ENCODE measurements around the gene PPFIBP2.

Gene PPFIBP2

DNA sequence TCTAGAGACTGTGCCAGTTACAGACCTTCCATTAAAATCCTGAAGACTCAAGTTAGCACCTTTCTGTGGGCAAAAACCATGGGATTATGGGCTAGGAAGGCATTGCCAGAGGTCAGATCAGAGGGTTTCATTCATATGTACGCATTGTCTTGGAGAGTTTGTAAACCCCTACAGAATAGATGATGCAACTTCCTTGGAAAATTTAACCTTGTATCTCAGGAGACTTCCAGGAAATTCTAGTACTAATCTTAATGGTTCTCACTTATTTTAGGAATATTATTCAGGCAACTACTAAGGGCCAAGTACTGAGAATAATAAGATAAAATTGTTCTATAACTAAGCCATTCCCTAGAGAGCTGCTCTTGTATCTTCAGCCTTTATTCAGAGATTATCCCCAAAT, 21.5 kb upstream of the PPFIBP2 start (continued):
- TF ChIP-seq, protein P1, sequence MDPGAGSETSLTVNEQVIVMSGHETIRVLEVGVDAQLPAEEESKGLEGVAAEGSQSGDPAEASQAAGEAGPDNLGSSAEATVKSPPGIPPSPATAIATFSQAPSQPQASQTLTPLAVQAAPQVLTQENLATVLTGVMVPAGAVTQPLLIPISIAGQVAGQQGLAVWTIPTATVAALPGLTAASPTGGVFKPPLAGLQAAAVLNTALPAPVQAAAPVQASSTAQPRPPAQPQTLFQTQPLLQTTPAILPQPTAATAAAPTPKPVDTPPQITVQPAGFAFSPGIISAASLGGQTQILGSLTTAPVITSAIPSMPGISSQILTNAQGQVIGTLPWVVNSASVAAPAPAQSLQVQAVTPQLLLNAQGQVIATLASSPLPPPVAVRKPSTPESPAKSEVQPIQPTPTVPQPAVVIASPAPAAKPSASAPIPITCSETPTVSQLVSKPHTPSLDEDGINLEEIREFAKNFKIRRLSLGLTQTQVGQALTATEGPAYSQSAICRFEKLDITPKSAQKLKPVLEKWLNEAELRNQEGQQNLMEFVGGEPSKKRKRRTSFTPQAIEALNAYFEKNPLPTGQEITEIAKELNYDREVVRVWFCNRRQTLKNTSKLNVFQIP (CRISPR knock-in tag; IDR thresholded peaks at IDR 0.05; ENCODE audit: borderline replicate concordance, low read depth): no peak

DNA sequence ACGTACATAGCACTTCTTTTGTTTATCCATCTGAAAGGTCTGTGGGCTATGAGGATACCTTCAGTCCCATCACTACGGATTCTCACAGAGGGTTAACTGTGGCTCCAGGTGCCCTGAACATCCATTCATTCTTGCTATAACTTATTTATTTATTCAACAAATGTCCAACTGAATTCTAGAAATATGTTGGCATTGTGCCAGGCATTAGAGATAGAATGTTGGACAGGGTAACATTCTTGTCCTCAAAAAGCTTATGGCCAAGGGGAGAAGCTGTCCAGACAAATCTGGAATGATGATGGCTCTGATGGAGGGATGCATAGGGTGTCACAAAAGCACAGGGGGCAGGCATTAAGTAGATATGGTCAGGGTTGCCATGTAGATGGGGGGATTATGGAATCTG, 20.1 kb upstream of the PPFIBP2 start:
- TF ChIP-seq ESRRG (CRISPR knock-in tag; IDR thresholded peaks at IDR 0.05): no peak
- no peak for TF ChIP-seq ZNF70 (CRISPR knock-in tag; IDR thresholded peaks at IDR 0.05)
- ATAC-seq: no peak

DNA sequence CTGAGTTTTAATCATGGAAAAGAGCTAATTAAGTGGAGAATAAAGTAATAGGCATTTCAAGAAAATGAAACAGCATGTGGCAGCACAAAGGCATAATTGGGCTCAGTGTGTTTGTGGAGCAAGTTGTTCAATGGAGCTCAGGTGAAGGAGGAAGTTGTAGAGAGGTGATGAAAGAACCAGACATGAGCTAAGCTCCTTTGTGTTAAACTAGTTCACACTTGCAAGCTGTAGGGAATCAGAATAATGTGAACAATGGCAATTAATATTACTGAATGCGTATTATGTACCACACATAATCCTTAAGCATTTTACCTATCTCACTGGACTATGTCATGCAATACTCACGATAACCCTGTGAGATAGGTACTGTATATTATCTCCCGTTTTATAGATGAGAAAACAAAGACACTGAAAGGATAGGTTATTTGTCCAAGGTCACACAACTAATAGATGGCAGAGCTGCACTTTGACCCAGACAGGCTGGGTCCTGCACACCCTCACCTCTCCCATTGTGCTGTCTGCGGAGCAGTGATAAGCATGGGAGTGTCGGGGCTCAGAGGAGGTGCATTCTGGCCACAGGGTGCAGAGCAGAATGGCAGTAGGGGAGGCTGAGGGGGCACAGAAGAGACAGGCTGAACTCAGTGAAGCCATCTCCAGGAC, 19.6 kb upstream of the PPFIBP2 start:
- no peak for ATAC-seq
- TF ChIP-seq, protein P1 (CRISPR knock-in tag; IDR thresholded peaks at IDR 0.05; ENCODE audit: borderline replicate concordance, low read depth): no peak
- no peak for TF ChIP-seq ZNF565 (CRISPR knock-in tag; conservative IDR thresholded peaks at IDR 0.05; ENCODE audit: low read depth)
- no peak for TF ChIP-seq ESRRG (CRISPR knock-in tag; IDR thresholded peaks at IDR 0.05)
- TF ChIP-seq, protein P2, sequence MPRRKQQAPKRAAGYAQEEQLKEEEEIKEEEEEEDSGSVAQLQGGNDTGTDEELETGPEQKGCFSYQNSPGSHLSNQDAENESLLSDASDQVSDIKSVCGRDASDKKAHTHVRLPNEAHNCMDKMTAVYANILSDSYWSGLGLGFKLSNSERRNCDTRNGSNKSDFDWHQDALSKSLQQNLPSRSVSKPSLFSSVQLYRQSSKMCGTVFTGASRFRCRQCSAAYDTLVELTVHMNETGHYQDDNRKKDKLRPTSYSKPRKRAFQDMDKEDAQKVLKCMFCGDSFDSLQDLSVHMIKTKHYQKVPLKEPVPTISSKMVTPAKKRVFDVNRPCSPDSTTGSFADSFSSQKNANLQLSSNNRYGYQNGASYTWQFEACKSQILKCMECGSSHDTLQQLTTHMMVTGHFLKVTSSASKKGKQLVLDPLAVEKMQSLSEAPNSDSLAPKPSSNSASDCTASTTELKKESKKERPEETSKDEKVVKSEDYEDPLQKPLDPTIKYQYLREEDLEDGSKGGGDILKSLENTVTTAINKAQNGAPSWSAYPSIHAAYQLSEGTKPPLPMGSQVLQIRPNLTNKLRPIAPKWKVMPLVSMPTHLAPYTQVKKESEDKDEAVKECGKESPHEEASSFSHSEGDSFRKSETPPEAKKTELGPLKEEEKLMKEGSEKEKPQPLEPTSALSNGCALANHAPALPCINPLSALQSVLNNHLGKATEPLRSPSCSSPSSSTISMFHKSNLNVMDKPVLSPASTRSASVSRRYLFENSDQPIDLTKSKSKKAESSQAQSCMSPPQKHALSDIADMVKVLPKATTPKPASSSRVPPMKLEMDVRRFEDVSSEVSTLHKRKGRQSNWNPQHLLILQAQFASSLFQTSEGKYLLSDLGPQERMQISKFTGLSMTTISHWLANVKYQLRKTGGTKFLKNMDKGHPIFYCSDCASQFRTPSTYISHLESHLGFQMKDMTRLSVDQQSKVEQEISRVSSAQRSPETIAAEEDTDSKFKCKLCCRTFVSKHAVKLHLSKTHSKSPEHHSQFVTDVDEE (CRISPR knock-in tag; IDR thresholded peaks at IDR 0.05): no peak
- no peak for TF ChIP-seq BACH2 (CRISPR knock-in tag; IDR thresholded peaks at IDR 0.05; ENCODE audit: borderline replicate concordance)
- no peak for TF ChIP-seq ARNTL (CRISPR knock-in tag; IDR thresholded peaks at IDR 0.05; ENCODE audit: borderline replicate concordance, low read depth)
- no peak for TF ChIP-seq ZFP3 (CRISPR knock-in tag; IDR thresholded peaks at IDR 0.05)
- TF ChIP-seq, protein P3, sequence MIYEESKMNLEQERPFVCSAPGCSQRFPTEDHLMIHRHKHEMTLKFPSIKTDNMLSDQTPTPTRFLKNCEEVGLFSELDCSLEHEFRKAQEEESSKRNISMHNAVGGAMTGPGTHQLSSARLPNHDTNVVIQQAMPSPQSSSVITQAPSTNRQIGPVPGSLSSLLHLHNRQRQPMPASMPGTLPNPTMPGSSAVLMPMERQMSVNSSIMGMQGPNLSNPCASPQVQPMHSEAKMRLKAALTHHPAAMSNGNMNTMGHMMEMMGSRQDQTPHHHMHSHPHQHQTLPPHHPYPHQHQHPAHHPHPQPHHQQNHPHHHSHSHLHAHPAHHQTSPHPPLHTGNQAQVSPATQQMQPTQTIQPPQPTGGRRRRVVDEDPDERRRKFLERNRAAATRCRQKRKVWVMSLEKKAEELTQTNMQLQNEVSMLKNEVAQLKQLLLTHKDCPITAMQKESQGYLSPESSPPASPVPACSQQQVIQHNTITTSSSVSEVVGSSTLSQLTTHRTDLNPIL (CRISPR knock-in tag; IDR thresholded peaks at IDR 0.05; ENCODE audit: low read depth): no peak
- TF ChIP-seq, protein P4, sequence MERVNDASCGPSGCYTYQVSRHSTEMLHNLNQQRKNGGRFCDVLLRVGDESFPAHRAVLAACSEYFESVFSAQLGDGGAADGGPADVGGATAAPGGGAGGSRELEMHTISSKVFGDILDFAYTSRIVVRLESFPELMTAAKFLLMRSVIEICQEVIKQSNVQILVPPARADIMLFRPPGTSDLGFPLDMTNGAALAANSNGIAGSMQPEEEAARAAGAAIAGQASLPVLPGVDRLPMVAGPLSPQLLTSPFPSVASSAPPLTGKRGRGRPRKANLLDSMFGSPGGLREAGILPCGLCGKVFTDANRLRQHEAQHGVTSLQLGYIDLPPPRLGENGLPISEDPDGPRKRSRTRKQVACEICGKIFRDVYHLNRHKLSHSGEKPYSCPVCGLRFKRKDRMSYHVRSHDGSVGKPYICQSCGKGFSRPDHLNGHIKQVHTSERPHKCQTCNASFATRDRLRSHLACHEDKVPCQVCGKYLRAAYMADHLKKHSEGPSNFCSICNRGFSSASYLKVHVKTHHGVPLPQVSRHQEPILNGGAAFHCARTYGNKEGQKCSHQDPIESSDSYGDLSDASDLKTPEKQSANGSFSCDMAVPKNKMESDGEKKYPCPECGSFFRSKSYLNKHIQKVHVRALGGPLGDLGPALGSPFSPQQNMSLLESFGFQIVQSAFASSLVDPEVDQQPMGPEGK (CRISPR knock-in tag; IDR thresholded peaks at IDR 0.05; ENCODE audit: borderline replicate concordance): no peak
- TF ChIP-seq PPARA (CRISPR knock-in tag; IDR thresholded peaks at IDR 0.05; ENCODE audit: borderline replicate concordance): no peak
- no peak for TF ChIP-seq CSDC2 (CRISPR knock-in tag; IDR thresholded peaks at IDR 0.05)
- TF ChIP-seq ZNF70 (CRISPR knock-in tag; IDR thresholded peaks at IDR 0.05): no peak
- no peak for TF ChIP-seq GLIS3 (CRISPR knock-in tag; IDR thresholded peaks at IDR 0.05)
- TF ChIP-seq, protein P5, sequence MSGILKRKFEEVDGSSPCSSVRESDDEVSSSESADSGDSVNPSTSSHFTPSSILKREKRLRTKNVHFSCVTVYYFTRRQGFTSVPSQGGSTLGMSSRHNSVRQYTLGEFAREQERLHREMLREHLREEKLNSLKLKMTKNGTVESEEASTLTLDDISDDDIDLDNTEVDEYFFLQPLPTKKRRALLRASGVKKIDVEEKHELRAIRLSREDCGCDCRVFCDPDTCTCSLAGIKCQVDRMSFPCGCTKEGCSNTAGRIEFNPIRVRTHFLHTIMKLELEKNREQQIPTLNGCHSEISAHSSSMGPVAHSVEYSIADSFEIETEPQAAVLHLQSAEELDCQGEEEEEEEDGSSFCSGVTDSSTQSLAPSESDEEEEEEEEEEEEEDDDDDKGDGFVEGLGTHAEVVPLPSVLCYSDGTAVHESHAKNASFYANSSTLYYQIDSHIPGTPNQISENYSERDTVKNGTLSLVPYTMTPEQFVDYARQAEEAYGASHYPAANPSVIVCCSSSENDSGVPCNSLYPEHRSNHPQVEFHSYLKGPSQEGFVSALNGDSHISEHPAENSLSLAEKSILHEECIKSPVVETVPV (CRISPR knock-in tag; IDR thresholded peaks at IDR 0.05): no peak
- TF ChIP-seq ZFP30 (CRISPR knock-in tag; IDR thresholded peaks at IDR 0.05): no peak
- no peak for TF ChIP-seq ISL1 (CRISPR knock-in tag; IDR thresholded peaks at IDR 0.05)
- no peak for TF ChIP-seq ZNF8 (CRISPR knock-in tag; IDR thresholded peaks at IDR 0.05)

All from SK-N-SH treated with all-trans-retinoic acid at 6 μM for 48 hours (cell line).